Peyer's patch (tissue), 4 donors: Measurements from ENCODE around the gene ZP2.
"Not testable (repeated sequence)": the region's sequence is repeated elsewhere in the genome, so short reads cannot be mapped to it uniquely, and the experiment has no call there.

Experiments used
- POLR2A ChIP-seq, 2 donors: fragments of 450-650 bp; IDR thresholded peaks; one replicate each; pipeline ENCODE4 v1.5.1; 2017; ENCODE audit warnings: antibody characterized with exemption in 2 of 2, mild to moderate bottlenecking in 2 of 2, moderate library complexity in 2 of 2
- TF ChIP-seq, protein P1 (sequence below), 6 experiments: fragments of 450-650 bp in 4 of 6; fragments of 200-600 bp in 2 of 6; sonication (generic) in 1 of 6; IDR thresholded peaks; one replicate each; pipeline ENCODE4 v1.5.1; 2017 to 2019; ENCODE audit warnings: antibody characterized with exemption in 6 of 6, mild to moderate bottlenecking in 3 of 6, moderate library complexity in 1 of 6

DNA sequence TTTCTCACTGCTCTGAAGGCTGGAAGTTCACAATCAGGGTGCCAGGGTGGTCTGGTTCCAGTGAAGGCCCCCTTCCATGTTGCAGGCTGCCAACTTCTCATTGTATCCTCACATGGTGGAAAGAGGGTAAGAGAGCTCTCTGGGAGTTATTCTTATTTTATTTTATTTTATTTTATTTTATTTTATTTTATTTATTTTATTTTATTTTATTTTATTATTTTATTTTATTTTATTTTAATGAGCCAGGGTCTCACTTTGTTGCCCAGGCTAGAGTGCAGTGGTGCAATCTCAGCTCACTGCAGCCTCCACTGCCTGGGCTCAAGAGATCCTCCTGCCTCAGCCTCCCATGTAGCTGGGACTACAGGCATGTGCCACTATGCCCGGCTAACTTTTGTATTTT, 55.4 kb downstream of the ZP2 start:
- TF ChIP-seq, protein P1, sequence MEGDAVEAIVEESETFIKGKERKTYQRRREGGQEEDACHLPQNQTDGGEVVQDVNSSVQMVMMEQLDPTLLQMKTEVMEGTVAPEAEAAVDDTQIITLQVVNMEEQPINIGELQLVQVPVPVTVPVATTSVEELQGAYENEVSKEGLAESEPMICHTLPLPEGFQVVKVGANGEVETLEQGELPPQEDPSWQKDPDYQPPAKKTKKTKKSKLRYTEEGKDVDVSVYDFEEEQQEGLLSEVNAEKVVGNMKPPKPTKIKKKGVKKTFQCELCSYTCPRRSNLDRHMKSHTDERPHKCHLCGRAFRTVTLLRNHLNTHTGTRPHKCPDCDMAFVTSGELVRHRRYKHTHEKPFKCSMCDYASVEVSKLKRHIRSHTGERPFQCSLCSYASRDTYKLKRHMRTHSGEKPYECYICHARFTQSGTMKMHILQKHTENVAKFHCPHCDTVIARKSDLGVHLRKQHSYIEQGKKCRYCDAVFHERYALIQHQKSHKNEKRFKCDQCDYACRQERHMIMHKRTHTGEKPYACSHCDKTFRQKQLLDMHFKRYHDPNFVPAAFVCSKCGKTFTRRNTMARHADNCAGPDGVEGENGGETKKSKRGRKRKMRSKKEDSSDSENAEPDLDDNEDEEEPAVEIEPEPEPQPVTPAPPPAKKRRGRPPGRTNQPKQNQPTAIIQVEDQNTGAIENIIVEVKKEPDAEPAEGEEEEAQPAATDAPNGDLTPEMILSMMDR (IDR thresholded peaks at IDR 0.05): not testable (repeated sequence)
- not testable (repeated sequence) for TF ChIP-seq POLR2A (IDR thresholded peaks at IDR 0.05)
